Stimulated activated CD8-positive, alpha-beta memory T cell treated with anti-CD3 and anti-CD28 coated beads, Interleukin-12 subunit alpha, Interleukin-12 subunit beta, amount 100 ng/mL, for 1 hour (primary cell): Measurements from ENCODE around the gene FAM168B.
"Not testable (repeated sequence)": the region's sequence is repeated elsewhere in the genome, so short reads cannot be mapped to it uniquely, and the experiment has no call there.

Experiments
- DNase-seq: peaks from one replicate; pipeline ENCODE4 v3.0.0-alpha.2; 2020; ENCODE audit warnings: low read depth

The FAM168B gene

GRCh38 chr2:131093006-131093695, at the start of gene FAM168B:
Gene FAM168B (minus strand): TSS chr2:131093460. CDS start chr2:131082646, 10,814 bp downstream.
- DNase-seq: peak; percentile 76

GRCh38 chr2:131142849-131143248, 49.6 kb upstream of the FAM168B start:
- no peak for DNase-seq

GRCh38 chr2:131140581-131140980, 47.3 kb upstream of the FAM168B start:
- DNase-seq: no peak

- no peak for DNase-seq
These were observed 39.5 kb upstream of the FAM168B start for GRCh38 chr2:131132729-131133128.

- DNase-seq: no peak
These were observed 37.0 kb upstream of the FAM168B start for GRCh38 chr2:131130298-131130596.

- DNase-seq: no peak
These were observed 34.7 kb upstream of the FAM168B start for GRCh38 chr2:131127981-131128380.

- DNase-seq: no peak
These were observed 33.8 kb upstream of the FAM168B start for GRCh38 chr2:131127076-131127475.

GRCh38 chr2:131126436-131126835, 33.2 kb upstream of the FAM168B start:
- DNase-seq: no peak

GRCh38 chr2:131125195-131125757, 32.0 kb upstream of the FAM168B start:
- DNase-seq: no peak

- DNase-seq: no peak
These were observed 29.9 kb upstream of the FAM168B start for GRCh38 chr2:131123192-131123591.

GRCh38 chr2:131122496-131122895, 29.2 kb upstream of the FAM168B start:
- DNase-seq: no peak

- no peak for DNase-seq
These were observed 28.2 kb upstream of the FAM168B start for GRCh38 chr2:131121464-131121863.

- DNase-seq: no peak
These were observed 27.6 kb upstream of the FAM168B start for GRCh38 chr2:131120815-131121317.

GRCh38 chr2:131115752-131116151, 22.5 kb upstream of the FAM168B start:
- DNase-seq: no peak

- not testable (repeated sequence) for DNase-seq
These were observed 21.7 kb upstream of the FAM168B start for GRCh38 chr2:131114950-131115349.

- no peak for DNase-seq
These were observed 20.4 kb upstream of the FAM168B start for GRCh38 chr2:131113566-131114227.

- DNase-seq: no peak
These were observed 19.3 kb upstream of the FAM168B start for GRCh38 chr2:131112529-131112928.

GRCh38 chr2:131105950-131106801, 12.9 kb upstream of the FAM168B start:
- DNase-seq: peak; percentile 18

- peak; percentile 83 for DNase-seq
These were observed 12.1 kb upstream of the FAM168B start, which contains the start of gene PLEKHB2 for GRCh38 chr2:131105156-131105949. Gene PLEKHB2 (plus strand): TSS chr2:131105336. CDS start chr2:131120942, 15,606 bp downstream.

GRCh38 chr2:131104487-131105155, 11.4 kb upstream of the FAM168B start:
- DNase-seq: peak; percentile 19

- no peak for DNase-seq
These were observed 9.9 kb upstream of the FAM168B start for GRCh38 chr2:131103165-131103564.
